SK-N-SH (cell line): Measurements from ENCODE around the gene DNMT3A. TPM values are rescaled to one million over a fixed set of nuclear protein-coding genes. Genes with fewer than 3 reads are reported as not detected.

Experiments used
- CTCF ChIA-PET: fragments of 300-600, 350-600 bp; formaldehyde crosslinking; extraction: SDS; loops from one replicate; lab custom pipeline; 2021; lab: Yijun Ruan, JAX
- POLR2A ChIA-PET: fragments of 350-600 bp; sonication (Branson Sonifier 250); formaldehyde crosslinking; extraction: SDS; loops from one replicate; lab custom pipeline; 2020; ENCODE audit warnings: antibody characterized with exemption, inconsistent platforms; lab: Yijun Ruan, JAX
- DNase-seq: peaks from one replicate; pipeline ENCODE4 v3.0.0; 2012
- H2AFZ ChIP-seq: fragments of 200-600 bp; sonication (generic); 2 replicates; pipeline ENCODE4 v1.8.1; 2016; ENCODE audit warnings: antibody characterized with exemption, mild to moderate bottlenecking, low read depth
- H3F3A ChIP-seq: fragments of 200-600 bp; sonication (generic); replicated peaks from 2 replicates; pipeline ENCODE3; 2016; ENCODE audit warnings: antibody characterized with exemption, mild to moderate bottlenecking; ENCODE audit not compliant: insufficient read depth
- H3K27ac ChIP-seq, 2 experiments: fragments of 200-500 bp in 1 of 2; fragments of 200-600 bp in 1 of 2; sonication (Bioruptor generic) in 1 of 2; sonication (generic), shearing (Covaris generic) in 1 of 2; 2 replicates each; pipeline versions ENCODE4 v1.5.1 to v1.6.1; 2014 to 2016; ENCODE audit warnings: low read depth in 2 of 2, inconsistent platforms in 1 of 2, low read length in 1 of 2, mild to moderate bottlenecking in 1 of 2, mixed read lengths in 1 of 2
- H3K27me3 ChIP-seq: fragments of 200-600 bp; sonication (generic), shearing (Covaris generic); 2 replicates; pipeline ENCODE4 v1.6.1; 2016; ENCODE audit warnings: mixed run types; ENCODE audit not compliant: insufficient read depth
- H3K36me3 ChIP-seq, 2 experiments: fragments of 200-500 bp in 1 of 2; fragments of 200-600 bp in 1 of 2; sonication (Bioruptor generic) in 1 of 2; sonication (generic) in 1 of 2; replicated peaks in 1 of 2; 2 replicates each; pipeline versions ENCODE3 to v1.5.1; 2014 to 2016; ENCODE audit warnings: low read length in 1 of 2, mild to moderate bottlenecking in 1 of 2; ENCODE audit not compliant: insufficient read depth in 2 of 2, control insufficient read depth in 1 of 2
- H3K4me1 ChIP-seq, 2 experiments: fragments of 200-500 bp in 1 of 2; fragments of 200-600 bp in 1 of 2; sonication (Bioruptor generic) in 1 of 2; sonication (generic), shearing (Covaris generic) in 1 of 2; 2 replicates each; pipeline versions ENCODE4 v1.5.1 to v1.6.1; 2014 to 2016; ENCODE audit warnings: low read depth in 1 of 2, low read length in 1 of 2, mixed run types in 1 of 2; ENCODE audit not compliant: insufficient read depth in 2 of 2, control insufficient read depth in 1 of 2
- H3K4me2 ChIP-seq: fragments of 200-600 bp; sonication (generic), shearing (Covaris generic); 2 replicates; pipeline ENCODE4 v1.6.1; 2017; ENCODE audit warnings: mixed run types
- H3K4me3 ChIP-seq, 2 experiments: fragments of 200-500 bp in 1 of 2; fragments of 200-600 bp in 1 of 2; sonication (Bioruptor generic) in 1 of 2; sonication (generic), shearing (Covaris generic) in 1 of 2; 2 replicates each; pipeline versions ENCODE4 v1.5.1 to v1.8.1; 2014 to 2016; ENCODE audit warnings: low read depth in 2 of 2, inconsistent platforms in 1 of 2, low read length in 1 of 2, mild to moderate bottlenecking in 1 of 2, mixed read lengths in 1 of 2, moderate library complexity in 1 of 2
- H3K79me2 ChIP-seq: fragments of 200-600 bp; sonication (generic); 2 replicates; pipeline ENCODE4 v1.8.1; 2017; ENCODE audit warnings: mild to moderate bottlenecking; ENCODE audit not compliant: insufficient read depth
- H3K9ac ChIP-seq: fragments of 200-600 bp; sonication (generic); 2 replicates; pipeline ENCODE4 v1.6.1; 2017; ENCODE audit warnings: mixed run types
- H3K9me2 ChIP-seq: fragments of 200-600 bp; sonication (generic); 2 replicates; pipeline ENCODE4 v1.6.1; 2017; ENCODE audit warnings: mixed run types
- H3K9me3 ChIP-seq: fragments of 200-600 bp; sonication (generic); 2 replicates; pipeline ENCODE4 v1.6.1; 2017; ENCODE audit warnings: mixed run types, mild to moderate bottlenecking, moderate library complexity
- H4K20me1 ChIP-seq: fragments of 200-600 bp; sonication (generic); 2 replicates; pipeline ENCODE4 v1.6.1; 2017; ENCODE audit warnings: mild to moderate bottlenecking, mixed run types; ENCODE audit not compliant: insufficient read depth
- CHD2 ChIP-seq: fragments of 150-350 bp; IDR thresholded peaks from 2 replicates; pipeline ENCODE4 v1.6.1; 2018; ENCODE audit warnings: low read length; ENCODE audit not compliant: partially characterized antibody
- CTCF ChIP-seq: fragments of 200-600 bp; sonication (generic); IDR thresholded peaks from 2 replicates; pipeline ENCODE4 v1.6.1; 2017; ENCODE audit warnings: antibody characterized with exemption, mild to moderate bottlenecking, moderate library complexity
- EP300 ChIP-seq, 2 experiments: IDR thresholded peaks; 2 replicates each; pipeline versions ENCODE4 v1.4.0 to v1.6.1; 2012; ENCODE audit warnings: borderline replicate concordance in 1 of 2, low read depth in 1 of 2, low read length in 1 of 2
- EZH2phosphoT487 ChIP-seq: fragments of 200-600 bp; sonication (generic); IDR thresholded peaks from 2 replicates; pipeline ENCODE4 v1.6.1; 2017; ENCODE audit warnings: low read depth, mixed run types, mild to moderate bottlenecking, antibody characterized with exemption, moderate library complexity, borderline replicate concordance
- FOSL2 ChIP-seq: IDR thresholded peaks from 2 replicates; pipeline ENCODE4 v1.4.0; 2012; ENCODE audit warnings: low read depth, mild to moderate bottlenecking, moderate library complexity, borderline replicate concordance
- FOXJ3 ChIP-seq: sonication (generic); formaldehyde crosslinking; IDR thresholded peaks from 2 replicates; pipeline ENCODE4 v1.5.1; 2020; ENCODE audit warnings: mild to moderate bottlenecking, missing genetic modification reagents
- FOXM1 ChIP-seq: IDR thresholded peaks from 2 replicates; pipeline ENCODE4 v1.4.0; 2012; ENCODE audit warnings: low read depth, mild to moderate bottlenecking
- MXI1 ChIP-seq: IDR thresholded peaks from 2 replicates; pipeline ENCODE4 v1.6.1; 2012; ENCODE audit warnings: mild to moderate bottlenecking, low read depth, low read length, improper control_type of control experiment
- NRF1 ChIP-seq: IDR thresholded peaks from 2 replicates; pipeline ENCODE4 v1.6.1; 2012; ENCODE audit warnings: low read depth, mild to moderate bottlenecking, low read length
- POLR2AphosphoS5 ChIP-seq: IDR thresholded peaks from 2 replicates; pipeline ENCODE4 v1.6.1; 2012; ENCODE audit warnings: low read depth, low read length
- RCOR1 ChIP-seq: fragments of 150-350 bp; IDR thresholded peaks from 2 replicates; pipeline ENCODE4 v1.6.1; 2017; ENCODE audit warnings: antibody characterized with exemption, low read length
- REST ChIP-seq: IDR thresholded peaks from 2 replicates; pipeline ENCODE4 v1.6.1; 2012; ENCODE audit warnings: mild to moderate bottlenecking, low read depth, low read length, moderate library complexity
- RFX5 ChIP-seq: IDR thresholded peaks from 2 replicates; pipeline ENCODE4 v1.6.1; 2012; ENCODE audit warnings: mild to moderate bottlenecking, improper control_type of control experiment, low read length
- TCF12 ChIP-seq: IDR thresholded peaks from 2 replicates; pipeline ENCODE4 v1.4.0; 2012
- TEAD4 ChIP-seq: IDR thresholded peaks from 2 replicates; pipeline ENCODE4 v1.4.0; 2012; ENCODE audit warnings: mild to moderate bottlenecking, borderline replicate concordance; ENCODE audit not compliant: insufficient read depth
- WGBS: methylation state at CpG from one replicate; pipeline ENCODE4 v1.1.6; 2017; ENCODE audit warnings: low lambda C conversion rate; 5-methylcytosine and 5-hydroxymethylcytosine counted together
- polyA plus RNA-seq, 3 experiments: library from polyadenylated mRNA; depleted of rRNA; stranded (reverse); fragments of >200 nt; gene quantifications; 2 replicates each; pipeline ENCODE4 v1.2.3, GENCODE V29; 2012

DNMT3A gene
- polyA plus RNA-seq, 1 of the 3 experiments (the other 2 are of a cell fraction) = 5.6 TPM

DNA sequence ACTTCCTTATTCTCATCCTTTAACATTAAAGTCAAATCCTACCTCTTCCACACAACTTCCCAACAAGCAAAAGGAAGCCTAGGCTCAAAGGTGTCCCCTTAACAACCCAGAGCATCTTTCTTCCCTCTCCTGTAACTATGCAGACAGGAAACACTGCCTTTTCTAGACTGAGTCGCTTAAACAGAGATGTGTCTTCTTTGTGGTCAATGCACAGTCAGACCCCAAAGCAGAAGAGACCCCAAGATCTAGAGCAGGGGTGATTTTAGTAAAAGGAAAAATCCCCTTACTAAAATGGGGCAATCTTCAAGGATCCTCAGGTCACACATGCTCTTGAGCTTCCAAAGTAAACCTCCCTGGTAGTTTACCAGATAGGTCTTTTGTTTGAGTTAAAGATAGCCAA is 86.8 kb downstream of the DNMT3A start:
- no peaks in the 10 kb centered on the region for H4K20me1 ChIP-seq
- WGBS = 88% methylated on average over 1 of the region's 1 CpG
- TF ChIP-seq TEAD4 (no peak), POLR2AphosphoS5 (no peak), EZH2phosphoT487 (no peak), TCF12 (no peak), RCOR1 (no peak), RFX5 (no peak), CHD2 (peak; percentile 9), FOSL2 (no peak)
- H3K9ac ChIP-seq = no peak overlapping the region
- H3K27ac ChIP-seq = peak overlapping the region in 1 of 2 experiments; percentile 99; a peak in 2 of 4 replicates
- no peaks in the 10 kb centered on the region for H3K27me3 ChIP-seq
- ChIA-PET POLR2A (no interaction called here), CTCF (interaction anchor here (1.6 kb wide), 2 partner anchors 54 to 107 kb away, joined by 3 to 4 read pairs; no protein-coding TSS in a partner anchor)
- DNase-seq = no peak
- no peak overlapping the region for H2AFZ ChIP-seq
- peaks cover 19 to 82% of the 10 kb centered on the region in 2 experiments for H3K4me1 ChIP-seq
- H3F3A ChIP-seq = no peaks in the 10 kb centered on the region
- H3K36me3 ChIP-seq = peaks cover 4 to 30% of the 10 kb centered on the region in 2 experiments
- H3K4me3 ChIP-seq = no peak overlapping the region
- no peaks in the 10 kb centered on the region for H3K79me2 ChIP-seq
- H3K9me2 ChIP-seq = no peaks in the 10 kb centered on the region
- H3K9me3 ChIP-seq = no peaks in the 10 kb centered on the region
- no peak overlapping the region for H3K4me2 ChIP-seq

- 91% methylated on average over 11 of the region's 11 CpGs for WGBS
- no peaks in the 10 kb centered on the region for H3K79me2 ChIP-seq
Observed at GRCh38 chr2:25253153-25253626, 88.5 kb downstream of the DNMT3A start.

More at GRCh38 chr2:25253153-25253626, 88.5 kb downstream of the DNMT3A start:
- Histone ChIP-seq H4K20me1 (no peaks in the 10 kb centered on the region), H3K36me3 (peaks cover 4 to 38% of the 10 kb centered on the region in 2 experiments), H3K4me2 (0 out of 2 replicates have a peak overlapping the region, but pooled peaks have one; percentile 64), H2AFZ (no peak overlapping the region), H3K9ac (no peak overlapping the region), H3F3A (no peaks in the 10 kb centered on the region), H3K9me3 (no peaks in the 10 kb centered on the region), H3K4me3 (peak overlapping the region in 1 of 2 experiments; percentile 38; a peak in 1 of 4 replicates), H3K27ac (peak overlapping the region in 1 of 2 experiments; percentile 96; a peak in 2 of 4 replicates), H3K27me3 (no peaks in the 10 kb centered on the region), H3K4me1 (peaks cover 19 to 73% of the 10 kb centered on the region in 2 experiments), H3K9me2 (no peaks in the 10 kb centered on the region)
- POLR2A ChIA-PET = interaction anchor here (0.6 to 1.9 kb wide), 4 partner anchors 38 to 1312 kb away, joined by 3 to 14 read pairs (median 3); partner anchors contain the start of gene SF3B6
- CTCF ChIA-PET = interaction anchor here (1.1 to 5.5 kb wide), 6 partner anchors 24 to 278 kb away, joined by 3 to 47 read pairs (median 4); no protein-coding TSS in a partner anchor
- TF ChIP-seq CTCF (no peak), EP300 (IDR thresholded peaks at IDR 0.05; ENCODE audit: borderline replicate concordance in 1 of 2, low read depth in 1 of 2, low read length in 1 of 2) (no peak), NRF1 (no peak), POLR2AphosphoS5 (no peak), EZH2phosphoT487 (no peak), REST (no peak), FOXM1 (no peak), MXI1 (no peak), FOXJ3 (CRISPR knock-in tag) (no peak), RFX5 (no peak)
- no peak for DNase-seq
